ENCODE measurements around the gene PGAP6.
"Not testable (repeated sequence)": the region's sequence is repeated elsewhere in the genome, so short reads cannot be mapped to it uniquely, and the experiment has no call there.

The PGAP6 gene

DNA sequence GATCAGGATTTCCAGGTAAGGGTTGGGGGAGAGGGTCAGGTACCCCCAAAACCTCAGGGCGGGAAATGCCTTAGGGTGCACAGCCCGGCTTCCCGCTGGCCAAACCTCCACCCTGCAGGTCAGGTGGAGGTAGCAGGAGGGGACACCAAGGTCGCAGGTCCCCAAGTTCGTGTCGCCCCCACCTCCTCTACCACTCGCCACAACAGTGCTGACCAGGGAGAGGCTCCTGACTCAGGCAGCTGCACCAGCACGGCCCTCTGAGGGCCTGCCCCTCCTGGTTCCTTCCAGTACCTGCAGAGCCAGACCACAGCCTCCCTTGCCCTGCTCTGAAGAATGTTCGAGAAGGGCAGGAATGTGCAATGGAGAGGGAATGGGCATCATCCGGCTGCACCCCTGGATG lies 15.3 kb downstream of the PGAP6 start:
- no peak for DNase-seq

DNA sequence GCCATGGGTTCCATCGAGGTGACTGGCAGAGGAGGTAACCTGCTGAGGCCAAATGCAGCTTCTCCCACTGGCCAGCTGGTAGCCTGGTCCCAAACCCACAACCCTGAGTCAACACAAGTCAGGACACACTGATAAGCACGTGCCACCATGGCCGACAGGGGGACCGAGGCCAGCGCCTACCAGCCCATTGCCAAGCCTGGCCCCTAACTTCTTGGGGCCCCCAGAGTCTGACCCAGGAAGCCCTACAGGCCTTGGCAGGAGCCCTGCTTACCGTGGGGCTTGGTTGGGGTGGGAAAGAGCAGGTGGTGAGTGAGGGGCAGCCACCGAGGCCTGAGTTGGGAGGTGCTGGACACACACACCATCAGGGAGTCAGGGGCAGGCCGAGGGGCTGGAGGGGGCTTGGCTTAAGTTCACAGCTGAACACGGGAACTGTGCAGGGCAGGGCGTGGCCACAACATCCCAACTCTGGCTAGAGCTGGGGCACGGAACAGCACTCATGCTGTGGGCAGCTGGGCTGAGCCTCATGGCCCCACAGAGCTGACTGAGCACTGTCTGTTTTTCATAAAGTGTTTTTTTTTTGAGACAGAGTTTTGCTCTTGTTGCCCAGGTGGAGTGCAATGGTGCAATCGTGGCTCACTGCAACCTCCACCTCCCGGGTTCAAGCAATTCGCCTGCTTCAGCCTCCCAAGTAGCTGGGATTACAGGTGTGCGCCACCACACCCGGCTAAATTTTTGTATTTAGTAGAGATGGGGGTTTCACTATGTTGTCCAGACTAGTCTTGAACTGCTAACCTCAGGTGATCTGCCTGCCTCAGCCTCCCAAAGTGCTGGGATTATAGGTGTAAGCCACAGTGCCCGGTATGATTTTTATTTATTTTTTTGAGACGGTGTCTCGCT lies 16.9 kb downstream of the PGAP6 start:
- DNase-seq, result no peak

DNA sequence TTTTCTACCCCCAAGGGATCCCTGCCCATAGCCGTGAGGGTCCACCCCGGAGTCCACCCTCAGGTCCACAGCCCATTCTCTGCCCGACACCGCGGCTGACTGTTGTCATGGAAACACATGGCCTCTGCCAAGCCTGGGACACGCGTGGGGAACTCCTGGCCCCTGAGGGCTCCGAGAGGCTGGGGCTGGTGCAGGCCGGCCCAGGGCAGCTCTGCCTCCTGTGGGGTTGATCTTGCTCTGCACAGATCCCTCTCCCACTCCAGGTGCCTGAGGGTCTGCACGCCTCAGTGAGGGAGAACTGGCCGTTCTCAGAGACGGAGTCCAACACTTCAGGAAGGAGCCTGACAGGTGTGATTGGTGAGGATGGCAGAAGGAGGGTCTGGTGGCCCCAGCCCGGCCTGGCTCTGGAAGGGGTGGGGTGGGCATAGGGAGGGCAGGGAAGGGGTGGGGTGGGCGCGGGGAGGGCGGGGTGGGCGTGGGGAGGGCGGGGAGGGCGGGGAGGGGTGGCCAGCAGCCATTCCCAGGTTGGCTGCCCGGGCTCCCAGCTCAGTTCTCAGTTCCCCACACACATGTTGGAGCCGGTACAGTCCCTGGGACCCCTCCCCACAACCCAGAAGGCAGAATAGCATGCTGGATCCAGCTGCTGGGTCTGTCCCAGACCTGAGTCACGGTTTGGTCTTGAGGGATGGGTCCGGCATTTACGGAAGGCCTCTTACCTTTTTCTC lies 17.9 kb downstream of the PGAP6 start:
- DNase-seq, result no peak

DNA sequence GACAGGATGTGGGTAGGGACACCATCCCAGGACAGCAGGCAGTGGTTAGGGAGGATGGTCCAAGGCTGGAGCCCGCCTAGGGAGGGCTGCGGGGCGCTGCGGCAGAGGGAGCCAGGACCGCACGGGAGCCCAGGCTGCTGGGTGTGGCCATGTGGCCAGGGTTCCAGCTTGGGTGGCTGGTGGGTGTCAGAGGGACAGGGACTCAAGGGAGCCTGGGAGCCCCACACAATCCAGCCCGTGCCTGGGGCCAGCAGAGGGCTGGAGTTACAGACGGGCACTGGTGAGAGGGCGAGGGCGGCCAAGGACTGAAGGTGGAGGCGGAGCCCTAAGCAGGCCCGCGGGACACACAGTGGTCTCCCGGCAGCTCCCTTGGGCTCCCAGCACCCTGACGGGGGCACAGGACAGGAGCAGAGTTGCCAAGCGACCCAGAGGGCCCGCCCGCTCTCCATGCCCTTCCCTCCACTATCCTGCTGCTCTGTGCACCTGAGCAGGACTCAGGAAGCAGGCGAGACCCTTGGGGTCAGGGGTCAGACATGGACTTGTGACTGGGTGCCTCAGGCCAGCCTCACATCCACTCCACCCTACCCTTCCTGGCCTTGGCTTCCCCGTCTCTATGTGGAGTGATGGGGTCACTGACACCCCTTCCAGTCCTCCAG lies 18.5 kb downstream of the PGAP6 start:
- no peak for DNase-seq

GRCh38 chr16:362702-362999 lies 19.1 kb downstream of the PGAP6 start:
- not testable (repeated sequence) for DNase-seq

- DNase-seq, result peak; percentile 83
Observed at GRCh38 chr16:361872-362701, 19.7 kb downstream of the PGAP6 start.

DNA sequence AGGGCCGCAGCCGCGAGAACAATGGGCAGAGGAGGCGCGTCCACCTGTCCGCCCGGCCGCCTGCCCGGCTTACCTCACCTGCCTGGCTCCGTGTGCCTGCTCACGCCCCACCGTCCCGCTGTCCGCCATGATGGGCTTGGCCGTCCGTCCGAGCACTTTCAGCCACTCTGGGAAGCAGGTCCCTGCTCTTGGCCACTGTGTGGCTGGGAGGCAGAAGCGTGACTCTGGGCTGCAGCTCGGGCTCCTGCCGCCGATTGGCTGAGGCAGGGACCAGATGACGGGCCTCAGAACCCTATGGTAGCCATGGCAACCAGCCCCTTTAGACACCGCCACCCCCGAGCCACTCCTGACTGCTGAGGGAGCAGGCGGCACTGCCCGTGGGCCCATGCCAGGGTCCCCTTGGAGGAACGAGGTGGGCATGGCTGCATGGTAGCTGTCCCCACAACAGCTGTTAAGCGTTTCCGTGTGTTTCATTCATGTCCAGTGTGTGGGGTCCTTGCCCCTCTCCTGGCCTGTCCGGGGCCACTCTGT lies 20.4 kb downstream of the PGAP6 start:
- DNase-seq, result no peak

GRCh38 chr16:360698-361336 lies 21.0 kb downstream of the PGAP6 start:
- no peak for DNase-seq

DNA sequence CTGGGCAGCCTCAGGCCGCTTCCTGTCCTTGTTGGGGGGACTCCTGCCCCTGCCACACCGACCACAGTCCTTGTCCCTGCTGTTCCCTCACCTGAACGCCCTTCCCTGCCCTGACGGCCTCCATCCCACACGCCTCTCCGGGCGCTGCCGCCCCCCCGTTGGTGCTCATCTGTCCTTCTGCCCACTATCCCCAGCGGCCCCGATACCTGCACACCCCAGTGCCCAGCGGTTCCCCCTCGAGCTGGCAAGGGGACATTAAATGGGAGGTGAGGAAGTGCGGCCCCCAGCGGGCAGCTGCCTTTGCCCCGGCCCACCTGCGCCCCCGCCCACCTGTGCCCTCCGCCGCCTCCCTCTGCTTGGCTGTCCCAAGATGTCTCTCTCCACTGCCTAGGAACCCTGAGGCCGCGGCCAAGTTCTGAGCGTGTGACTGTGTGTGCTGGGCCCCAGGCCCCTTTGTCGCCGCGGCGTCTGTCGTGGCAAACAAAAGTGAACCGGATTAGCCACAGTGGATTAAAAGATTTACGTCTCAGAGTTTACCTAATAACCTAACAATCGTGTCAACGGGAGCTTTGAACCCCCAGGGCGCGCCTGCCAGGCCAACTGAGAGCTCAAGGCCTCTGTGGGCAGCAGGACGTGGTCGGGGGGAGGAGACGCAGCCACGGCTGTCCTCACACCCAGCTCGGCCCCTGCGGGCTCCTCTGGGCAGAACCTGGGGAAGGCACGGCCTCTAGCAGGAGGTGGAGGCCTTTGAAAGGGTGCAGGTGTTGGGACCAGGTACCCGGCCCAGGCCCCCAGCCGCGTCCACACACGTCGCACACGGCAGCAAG lies 21.7 kb downstream of the PGAP6 start:
- no peak for DNase-seq

GRCh38 chr16:359067-359763 lies 22.6 kb downstream of the PGAP6 start:
- DNase-seq, result no peak

DNA sequence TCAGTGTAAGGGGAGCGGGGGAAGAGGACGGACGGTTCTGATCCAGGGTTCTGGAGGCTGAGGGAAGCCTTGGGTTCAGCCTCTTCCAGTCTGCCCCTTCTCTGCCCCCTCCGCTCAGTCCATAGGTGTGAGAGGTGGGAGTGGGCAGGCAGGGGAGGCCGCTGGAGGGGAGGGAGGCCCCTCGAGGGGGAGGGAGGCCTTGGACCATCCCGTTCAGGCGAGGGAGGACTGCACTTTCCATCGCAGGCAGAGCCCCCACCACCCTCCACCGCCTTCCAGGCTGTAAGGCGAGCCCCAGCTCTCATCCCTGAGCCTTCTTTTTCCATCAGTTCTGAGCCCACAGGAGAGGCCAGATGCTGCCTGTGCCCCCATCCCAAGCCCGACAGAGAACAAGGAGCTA lies 25.0 kb downstream of the PGAP6 start:
- no peak for DNase-seq

GRCh38 chr16:354971-355461 lies 26.8 kb downstream of the PGAP6 start:
- DNase-seq, result peak; percentile 50

- no peak for DNase-seq
Observed at GRCh38 chr16:354291-354881, 27.4 kb downstream of the PGAP6 start.

DNA sequence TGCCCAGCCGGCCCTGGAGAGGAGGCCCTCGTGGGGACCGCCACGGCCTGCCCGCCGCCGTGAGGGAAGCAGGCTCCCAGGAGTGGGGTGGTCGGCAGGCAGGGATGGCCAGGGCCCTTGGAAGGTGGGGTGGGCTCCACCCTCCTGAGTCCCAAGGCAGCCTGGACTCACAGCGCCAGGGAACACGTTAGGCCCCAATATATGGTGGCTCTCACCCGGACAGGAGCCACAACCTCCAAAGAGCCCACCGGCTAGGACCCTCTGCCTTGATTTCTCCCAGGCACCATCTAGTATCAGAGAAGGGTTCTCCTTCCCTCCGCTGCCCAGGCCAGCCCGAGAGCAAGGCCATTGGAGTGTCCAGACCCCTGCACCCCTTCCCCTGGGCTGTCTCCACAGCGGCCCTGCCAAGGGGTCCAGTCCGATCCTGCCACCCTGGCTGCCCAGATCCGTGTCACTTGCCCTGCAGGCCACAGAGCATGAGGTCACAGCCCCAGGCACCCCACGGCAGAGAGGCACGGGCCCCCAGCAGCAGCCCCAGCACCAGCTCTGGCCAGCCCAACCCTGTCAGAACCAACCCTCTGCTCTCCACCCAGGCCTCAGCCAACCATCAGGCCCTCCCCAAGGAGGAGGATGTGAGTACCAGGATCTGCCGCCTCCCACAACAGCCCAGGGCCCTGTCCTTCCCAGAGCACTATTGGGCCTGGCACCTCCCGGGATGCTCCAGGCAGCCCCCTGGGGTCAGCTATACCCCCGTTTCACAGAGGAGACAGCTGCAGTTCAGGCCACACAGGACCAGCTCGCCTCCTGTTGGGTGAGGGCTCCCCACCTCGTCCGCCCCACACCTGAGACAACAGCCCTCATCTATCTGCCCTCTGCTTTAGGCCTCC lies 28.1 kb downstream of the PGAP6 start:
- no peak for DNase-seq

GRCh38 chr16:352547-353403 lies 29.0 kb downstream of the PGAP6 start, which contains the start of gene AXIN1:
TSS of gene AXIN1 (minus strand) at chr16:352723. CDS start at chr16:347025, 5,698 bp downstream.
- peak; percentile 100 for DNase-seq

DNA sequence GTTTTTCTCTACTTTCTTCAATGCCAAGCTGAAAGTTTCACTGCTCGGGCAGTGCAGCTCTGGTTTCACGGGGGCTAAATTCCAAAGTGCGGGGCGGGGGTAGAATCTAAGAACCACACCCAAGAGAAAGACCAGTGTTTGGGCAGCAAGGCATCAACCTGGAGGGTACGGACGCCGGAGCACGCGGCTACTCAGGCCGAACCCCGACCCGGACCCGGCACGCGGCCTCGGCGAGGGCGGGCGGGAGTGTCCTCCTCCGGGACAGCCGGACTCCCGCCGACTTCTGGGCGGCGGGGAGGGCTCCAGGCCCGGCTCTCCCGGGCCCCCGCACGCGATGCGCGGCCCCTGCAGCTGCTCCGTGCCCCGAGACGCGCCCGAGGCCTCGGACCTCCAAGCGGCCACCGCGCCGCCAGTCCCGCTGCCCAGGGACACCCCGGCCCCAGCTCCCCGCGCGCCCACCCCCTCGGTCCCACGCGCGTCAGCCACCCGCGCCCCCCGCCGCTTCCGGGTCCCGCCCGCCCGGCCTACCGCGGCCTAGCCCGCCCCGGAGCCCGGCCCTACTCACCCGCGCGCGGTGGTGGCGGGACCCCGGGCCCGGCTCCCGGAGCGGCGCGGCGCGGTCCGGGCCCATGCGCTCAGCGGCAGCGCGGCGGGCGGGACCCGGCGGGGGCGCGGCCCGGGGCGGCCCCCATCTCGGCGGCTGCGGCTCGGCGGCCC lies 29.8 kb downstream of the PGAP6 start:
- peak; percentile 55 for DNase-seq

DNA sequence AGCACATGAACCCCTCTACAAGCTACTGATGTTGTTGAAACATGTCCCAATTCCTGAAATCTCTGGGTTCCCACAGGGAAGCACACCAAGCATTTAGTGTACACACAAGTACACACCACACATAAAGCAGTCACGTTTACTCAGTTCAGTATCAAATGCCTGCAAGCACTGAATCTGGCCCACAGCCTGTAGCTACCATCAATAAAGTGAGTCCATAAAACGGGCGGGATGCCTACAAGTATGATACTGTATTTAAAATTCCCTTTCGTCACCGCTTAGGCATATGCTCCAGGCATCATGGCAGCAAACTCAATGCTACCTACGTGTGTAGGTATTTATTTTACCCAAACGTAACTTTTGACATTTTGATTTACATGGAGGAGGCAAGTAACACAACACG lies 31.6 kb downstream of the PGAP6 start:
- DNase-seq, result no peak

Data from CD4-positive, alpha-beta T cell treated with Interleukin-17A for 4 hours (primary cell).